ENCODE measurements around the gene ZNF281.

DNA sequence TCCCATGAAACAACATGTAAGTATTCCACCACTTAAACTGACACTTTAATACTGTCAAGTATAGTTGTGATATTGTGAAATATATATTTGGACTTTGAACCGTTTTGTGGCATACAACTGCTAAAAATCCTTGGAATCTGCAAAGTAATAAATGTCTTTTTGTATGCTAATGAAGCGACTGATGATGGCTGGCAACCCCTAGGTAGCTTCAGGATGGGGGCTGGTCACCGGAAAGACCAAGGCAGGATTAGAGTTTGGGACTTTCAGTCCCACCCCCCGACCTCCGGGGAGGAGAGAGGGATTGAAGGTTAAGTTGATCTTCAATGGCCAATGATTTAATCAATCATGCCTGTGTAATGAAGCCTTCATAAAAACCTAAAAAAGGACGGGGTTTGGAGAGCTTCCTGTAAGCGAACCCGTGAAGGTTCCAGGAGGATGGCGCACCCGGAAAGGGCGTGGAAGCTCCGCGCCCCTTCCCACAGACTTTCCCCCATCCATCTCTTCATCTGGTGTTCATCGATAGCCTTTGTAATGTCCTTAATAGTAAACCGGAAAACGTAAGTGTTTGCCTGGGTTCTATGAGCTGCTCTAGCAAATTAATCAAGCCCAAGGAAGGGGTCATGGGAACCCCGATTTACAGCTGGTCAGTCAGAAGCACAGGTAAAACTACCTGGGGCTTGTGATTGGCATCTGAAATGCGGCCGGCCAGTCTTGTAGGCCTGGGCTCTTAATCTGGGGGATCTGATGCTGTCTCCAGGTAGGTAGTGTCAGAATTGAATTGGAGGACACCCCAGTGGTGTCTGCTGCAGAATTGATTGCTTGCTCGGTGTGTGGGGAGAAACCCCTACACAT, 1.8 kb upstream of the ZNF281 start:
- no peak for TF ChIP-seq POLR2A (IDR thresholded peaks at IDR 0.05; ENCODE audit: low read depth, low read length)
- TF ChIP-seq POLR2AphosphoS5 (IDR thresholded peaks at IDR 0.05; ENCODE audit: low read depth, low read length), result no peak
- TF ChIP-seq TAF1 (IDR thresholded peaks at IDR 0.05; ENCODE audit: borderline replicate concordance, low read depth, low read length), result no peak
